ENCODE results near the gene KRT6B.
"Not testable (repeated sequence)": the region's sequence is repeated elsewhere in the genome, so short reads cannot be mapped to it uniquely, and the experiment has no call there.

The KRT6B gene

DNA sequence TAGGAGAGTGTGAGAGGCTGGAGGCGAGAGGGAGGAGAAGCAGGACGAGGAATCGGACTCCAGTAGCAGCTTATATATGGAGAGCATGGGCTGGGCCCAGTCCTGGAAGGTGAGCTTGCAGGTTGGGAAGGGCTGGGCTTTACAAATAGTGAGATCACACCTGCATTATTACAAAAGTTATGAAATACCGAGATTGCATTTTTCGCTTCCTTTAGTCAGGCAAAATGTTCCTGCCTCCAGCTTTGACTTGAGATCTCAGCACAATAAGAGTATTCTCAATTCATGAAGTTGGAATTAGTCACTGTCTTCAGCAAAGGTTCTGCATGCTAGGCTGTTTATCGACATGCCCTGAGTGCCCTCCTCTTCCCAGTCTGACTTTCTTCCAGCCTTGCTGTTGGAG lies at the start of gene KRT6B:
KRT6B (minus strand) TSS at position 46 of the 400 bp plus-strand sequence. CDS start 68 bp downstream, outside the sequence.
- no peak for DNase-seq

DNA sequence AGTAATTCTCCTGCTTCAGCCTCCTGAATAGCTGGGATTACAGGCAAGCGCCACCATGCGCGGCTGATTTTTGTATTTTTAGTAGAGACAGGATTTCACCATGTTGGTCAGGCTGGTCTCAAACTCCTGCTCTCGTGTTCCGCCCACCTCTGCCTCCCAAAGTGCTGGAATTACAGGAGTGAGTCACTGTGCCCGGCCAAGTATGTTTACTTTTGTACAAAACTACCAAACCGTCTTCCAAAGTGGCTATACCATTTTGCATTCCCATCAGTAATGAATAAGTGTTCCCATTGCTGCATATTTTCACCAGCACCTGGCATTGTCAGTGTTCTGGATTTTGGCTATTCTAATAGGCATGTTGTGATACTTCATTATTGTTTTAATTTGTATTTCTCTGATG lies 49.5 kb upstream of the KRT6B start:
- DNase-seq = no peak

DNA sequence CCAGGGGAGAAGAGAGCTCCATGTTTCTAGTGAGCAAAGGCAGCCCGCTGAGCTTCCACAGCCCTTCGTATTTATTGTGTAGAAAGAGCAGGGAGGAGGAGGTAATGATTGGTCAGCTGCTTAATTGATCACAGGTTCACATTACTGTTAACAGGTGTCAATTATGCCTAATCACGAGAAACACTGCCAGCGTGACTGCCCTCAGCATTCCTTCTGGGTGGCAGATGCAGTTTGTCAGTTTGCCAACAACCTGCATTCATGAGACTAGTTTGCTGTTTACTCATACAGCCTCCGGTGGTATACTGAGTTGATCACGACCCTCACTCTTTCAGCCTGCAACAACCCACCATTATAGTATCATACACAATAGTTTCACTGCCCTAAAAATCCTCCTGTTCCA lies 48.6 kb upstream of the KRT6B start:
- not testable (repeated sequence) for DNase-seq

DNA sequence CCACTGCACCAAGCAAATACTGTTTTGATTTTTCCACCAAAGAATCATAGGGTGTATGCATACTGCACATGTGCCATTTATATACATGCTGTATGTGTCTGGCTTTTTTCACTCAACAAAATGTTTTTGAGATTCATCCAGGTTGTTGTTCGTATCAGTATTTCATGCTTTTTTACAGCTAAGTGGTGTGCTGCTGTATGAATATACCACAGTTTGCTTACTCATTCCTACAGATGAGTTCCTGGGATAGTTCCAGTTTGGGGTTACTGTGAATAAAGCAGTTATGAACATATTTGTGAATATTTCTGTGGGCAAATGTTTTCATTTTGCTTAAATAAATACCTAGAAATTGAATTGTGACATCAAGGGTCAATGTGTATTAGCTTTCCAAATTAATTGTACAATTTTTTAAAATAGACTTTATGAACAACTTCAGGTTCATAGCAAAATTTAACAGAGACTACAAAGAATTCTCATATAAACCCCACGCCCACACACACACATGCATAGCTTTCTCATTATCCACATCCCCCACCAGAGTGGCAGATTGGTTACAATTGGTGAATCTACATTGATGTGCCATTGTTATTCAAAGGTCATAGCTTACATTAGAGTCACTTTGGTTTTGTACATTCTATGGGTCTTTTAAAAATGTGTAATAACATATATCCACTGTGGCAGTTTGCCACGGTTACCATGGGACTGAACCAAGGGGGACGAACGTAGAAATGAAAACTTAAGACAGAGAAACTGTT lies 48.0 kb upstream of the KRT6B start:
- no peak for DNase-seq

DNA sequence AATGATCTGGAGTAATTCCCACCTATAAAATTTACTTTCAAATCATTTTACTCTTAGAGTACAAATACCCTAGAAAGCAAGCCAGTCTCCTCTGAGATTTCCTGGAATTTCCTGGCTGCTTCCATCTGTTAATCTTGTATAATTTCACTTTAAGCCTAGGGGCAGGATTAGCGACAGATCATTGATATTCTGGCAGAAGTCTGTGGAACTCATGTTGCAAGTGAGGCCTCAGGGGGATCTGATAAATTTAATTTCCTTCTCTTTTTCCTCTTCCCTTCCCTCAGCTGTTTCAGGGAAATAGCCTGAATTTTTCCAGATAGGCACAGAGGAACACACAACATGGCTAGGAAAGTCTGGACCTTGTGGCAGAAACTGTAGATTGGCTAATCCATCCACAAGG lies 47.0 kb upstream of the KRT6B start:
- DNase-seq = no peak

DNA sequence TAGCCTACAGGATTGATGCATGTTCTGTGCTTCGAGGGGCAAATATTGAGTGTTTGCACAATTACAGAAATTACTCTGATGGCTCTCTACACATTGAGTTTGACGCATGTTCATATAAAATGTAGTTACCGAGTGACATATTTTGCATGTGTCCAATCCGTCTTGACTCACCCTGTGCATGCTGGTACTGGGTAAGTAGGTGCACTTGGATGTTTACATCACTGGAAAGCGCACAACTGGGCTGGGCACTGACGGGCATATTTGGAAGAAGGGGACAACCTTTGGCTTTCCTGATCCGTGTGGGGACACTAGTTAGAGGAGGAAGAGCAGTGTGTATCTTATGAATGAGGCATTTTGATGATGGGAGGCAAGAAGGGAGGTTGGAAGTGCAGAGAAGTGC lies 46.0 kb upstream of the KRT6B start:
- DNase-seq = no peak

DNA sequence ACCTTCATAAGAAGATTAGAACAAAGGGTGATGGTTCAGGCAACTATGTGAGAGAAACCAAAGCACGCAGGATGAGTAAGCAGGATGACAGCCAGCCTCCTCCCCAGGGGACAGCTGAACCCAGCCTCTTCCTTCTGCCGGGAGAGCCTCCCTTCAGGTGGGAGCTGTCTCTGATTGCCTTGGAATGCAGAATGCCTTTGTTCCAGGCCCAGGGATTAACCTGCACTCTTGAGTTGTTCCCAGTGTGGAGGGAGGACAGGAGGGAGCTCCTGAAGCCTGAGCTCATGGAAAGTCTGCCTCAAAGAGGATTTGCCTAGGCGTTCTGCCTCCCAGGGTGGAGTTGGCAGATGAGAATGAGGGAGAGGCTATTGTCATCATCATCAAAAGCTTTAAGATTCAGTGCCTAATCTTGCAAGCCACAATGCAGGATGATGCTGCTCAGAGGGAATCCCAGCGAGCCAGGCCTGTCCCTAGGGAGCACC lies 44.7 kb upstream of the KRT6B start:
- no peak for DNase-seq

DNA sequence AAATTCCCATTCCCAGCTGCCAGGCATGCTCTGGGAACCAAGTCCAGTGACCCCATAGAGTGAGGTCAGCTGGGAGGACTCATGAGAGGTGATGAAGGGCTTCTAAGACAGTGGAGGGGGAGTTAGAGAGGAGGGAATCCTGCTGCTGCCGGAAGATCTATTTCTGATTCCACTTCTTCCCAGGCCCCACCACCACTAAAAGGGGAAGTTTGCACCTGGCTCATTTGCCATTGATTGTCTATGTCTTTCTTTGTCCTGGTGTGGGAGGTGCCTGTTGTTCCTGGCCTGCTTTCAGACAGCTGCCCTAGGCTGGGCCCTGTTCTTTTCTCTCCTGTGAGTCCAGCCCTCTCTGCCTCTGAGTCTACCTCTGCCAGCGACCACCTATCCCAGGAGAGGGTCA lies 44.1 kb upstream of the KRT6B start:
- no peak for DNase-seq

DNA sequence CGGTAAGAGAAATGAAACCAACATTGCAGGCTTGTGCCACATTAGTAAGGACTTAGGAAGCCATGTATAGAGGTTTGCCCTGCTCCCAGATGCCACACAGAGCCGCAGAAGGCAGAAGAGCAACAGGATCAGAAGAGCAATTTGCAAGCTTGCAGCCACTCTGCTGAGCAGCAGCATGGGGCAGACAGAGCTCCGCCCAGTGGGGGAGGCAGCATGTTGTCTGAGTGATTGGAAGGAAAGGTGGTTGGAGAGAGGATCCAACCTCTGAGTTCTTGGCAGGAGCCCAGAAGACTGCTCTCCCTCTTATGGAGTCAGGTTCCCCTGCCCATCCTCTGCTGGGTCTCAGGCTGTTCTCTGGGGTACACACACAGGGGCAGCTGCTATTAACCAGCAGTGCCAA lies 43.4 kb upstream of the KRT6B start:
- no peak for DNase-seq

DNA sequence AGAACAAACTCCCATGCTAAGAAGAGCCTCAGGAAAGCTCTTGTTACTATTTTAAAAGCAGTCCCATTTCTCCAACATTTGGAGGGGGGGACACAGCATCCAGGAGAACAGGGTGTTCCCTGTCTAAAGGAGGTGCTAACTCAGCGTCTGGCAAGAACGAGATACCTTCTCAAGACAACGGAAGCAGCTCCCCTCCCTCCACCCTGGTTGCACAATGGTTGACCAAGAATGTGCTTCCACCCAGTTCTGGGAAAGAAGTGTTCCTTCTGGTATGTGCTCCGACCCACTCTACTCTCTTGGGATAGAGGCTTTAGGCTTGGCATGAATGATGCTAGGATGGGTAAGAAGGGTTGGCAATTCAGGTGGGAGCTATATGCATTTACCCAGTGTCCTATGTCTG lies 42.6 kb upstream of the KRT6B start:
- no peak for DNase-seq

DNA sequence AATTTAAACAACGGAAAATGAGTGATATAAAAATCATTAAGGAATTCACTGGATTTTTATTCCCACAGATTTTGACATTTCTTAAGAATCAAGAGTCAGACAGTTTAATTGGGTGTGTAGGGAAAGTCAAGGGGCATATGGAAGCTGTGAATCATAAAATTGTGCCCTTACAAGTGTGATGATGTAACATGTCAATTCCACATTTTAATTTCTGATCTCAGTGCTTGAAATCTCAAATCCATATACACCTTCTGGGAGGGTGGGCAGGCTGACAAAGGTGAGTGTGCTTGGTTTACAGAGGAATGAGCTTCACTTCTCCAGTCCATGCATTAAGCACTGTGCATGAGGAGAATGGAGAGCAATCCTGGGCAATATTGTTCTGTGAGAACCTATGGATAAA lies 42.2 kb upstream of the KRT6B start:
- no peak for DNase-seq

DNA sequence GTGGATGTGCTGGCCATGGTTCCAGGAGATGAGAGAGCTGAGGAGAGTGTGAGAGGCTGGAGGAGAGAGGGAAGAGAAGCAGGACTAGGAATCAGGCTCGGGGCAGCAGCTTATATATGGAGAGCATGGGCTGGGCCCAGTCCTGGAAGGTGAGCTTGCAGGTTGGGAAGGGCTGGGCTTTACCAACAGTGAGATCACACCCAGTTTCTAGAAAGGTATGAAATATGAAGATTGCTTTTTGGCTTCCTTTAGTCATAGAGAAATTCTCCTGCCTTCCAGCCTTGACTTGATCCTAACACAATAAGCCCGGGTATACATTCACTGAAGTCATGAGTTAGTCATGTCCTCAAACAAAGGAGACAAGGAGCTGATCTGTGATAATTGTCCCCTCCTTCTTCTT lies 41.2 kb upstream of the KRT6B start, which contains the start of gene KRT6A:
KRT6A (minus strand) TSS at position 86 of the 400 bp plus-strand sequence; CDS start at position 17, 69 bp downstream.
- DNase-seq = no peak

DNA sequence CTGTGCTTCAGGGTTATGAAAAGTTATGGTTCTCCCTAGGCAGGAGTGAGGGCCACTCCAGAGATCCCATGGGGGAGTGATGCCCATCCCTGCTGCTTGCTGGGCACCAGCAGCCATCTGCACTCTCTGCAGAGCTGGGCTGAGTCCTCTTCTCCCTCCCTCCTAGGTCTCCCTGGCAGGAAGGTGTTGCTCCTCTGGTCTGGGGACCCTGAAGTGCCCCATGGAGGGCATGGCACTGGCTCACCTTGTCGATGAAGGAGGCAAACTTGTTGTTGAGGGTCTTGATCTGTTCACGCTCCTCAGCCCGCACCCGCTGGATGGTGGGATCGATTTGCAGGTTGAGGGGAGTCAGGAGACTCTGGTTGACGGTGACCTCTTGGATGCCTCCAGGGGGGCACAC lies 40.5 kb upstream of the KRT6B start:
- DNase-seq = not testable (repeated sequence)

DNA sequence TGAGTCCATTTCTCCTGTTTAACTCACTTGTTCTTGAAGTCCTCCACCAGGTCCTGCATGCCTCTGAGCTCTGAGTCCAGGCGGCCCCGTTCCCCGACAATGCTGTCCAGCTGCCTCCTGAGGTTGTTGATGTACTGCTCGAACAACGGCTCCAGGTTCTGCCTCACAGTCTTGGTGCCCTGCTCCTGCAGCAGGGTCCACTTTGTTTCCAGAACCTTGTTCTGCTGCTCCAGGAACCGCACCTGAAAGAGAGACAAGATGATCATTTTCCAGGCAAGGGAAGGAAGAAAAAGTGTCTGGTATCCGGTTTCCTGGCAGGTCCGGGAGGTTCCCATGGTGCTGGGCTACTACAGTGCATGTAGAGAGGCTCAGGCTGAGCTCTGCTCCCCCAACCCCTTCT lies 39.5 kb upstream of the KRT6B start:
- DNase-seq = not testable (repeated sequence)

DNA sequence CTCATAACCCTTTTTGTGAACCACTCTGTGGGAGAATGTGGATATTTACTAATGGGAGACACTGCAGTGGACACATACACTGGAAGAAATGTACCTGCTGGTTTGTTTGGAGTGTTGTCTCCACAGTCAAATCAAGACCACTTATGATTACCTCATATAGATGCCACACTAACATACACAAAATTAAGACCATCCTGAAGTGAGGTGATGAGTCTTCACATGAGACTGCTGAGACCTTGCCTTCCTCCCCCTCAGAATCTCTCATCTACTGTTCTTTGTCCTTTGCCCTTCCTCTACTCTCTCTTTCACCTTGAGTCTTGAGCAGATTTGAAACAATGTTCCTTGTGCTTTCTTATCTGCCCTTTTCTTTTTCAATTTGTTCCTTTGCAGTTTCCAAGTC lies 36.8 kb upstream of the KRT6B start:
- no peak for DNase-seq

DNA sequence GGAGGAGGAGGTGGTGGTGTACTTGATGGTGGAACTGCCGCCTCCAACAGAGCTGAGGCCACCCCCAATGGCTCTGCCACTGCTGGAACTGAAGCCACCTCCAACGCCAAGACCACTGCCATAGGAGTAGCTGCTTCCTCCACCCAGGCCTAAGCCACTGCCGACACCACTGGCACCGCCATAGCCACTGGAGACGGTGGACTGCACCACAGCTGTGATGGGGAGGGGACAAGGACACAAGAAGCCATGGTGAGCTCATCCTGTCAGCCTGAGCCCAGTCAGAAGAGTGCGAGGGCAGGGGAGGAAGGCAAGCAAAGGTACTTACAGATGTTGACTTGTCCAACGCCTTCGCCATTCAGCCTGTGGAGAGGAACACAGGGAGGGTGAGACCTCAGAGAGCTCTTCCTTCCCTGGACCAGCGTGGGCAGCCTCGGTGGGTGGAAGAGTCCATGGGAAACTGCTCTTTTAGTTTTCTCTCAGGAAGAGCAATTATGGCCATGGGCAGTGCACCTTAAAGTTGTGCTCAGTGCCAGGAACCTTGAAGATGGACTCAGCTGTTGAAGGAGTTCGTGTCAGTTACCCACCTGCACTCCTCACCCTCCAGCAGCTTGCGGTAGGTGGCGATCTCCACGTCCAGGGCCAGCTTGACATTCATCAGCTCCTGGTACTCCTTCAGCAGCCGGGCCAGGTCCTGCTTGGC lies 35.9 kb upstream of the KRT6B start:
- DNase-seq = not testable (repeated sequence)

DNA sequence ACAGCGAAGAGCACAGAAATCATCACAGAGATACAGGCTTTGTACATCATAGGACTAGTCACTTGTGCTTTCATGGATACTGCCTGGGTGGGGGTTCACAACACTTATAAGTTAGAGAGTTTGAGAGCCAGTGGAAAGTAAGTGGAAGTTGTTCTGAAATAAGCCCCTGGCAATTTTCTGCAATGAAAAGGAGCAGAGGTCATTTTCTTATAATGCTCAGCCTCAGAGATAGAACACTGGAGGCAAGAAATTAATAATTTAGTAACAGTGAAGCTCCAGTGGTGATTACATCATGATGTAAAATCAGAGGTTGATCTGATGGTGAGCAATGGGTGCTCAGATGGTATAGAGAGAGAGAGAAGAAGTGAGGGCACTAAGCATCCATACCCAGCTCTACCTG lies 35.3 kb upstream of the KRT6B start:
- no peak for DNase-seq

DNA sequence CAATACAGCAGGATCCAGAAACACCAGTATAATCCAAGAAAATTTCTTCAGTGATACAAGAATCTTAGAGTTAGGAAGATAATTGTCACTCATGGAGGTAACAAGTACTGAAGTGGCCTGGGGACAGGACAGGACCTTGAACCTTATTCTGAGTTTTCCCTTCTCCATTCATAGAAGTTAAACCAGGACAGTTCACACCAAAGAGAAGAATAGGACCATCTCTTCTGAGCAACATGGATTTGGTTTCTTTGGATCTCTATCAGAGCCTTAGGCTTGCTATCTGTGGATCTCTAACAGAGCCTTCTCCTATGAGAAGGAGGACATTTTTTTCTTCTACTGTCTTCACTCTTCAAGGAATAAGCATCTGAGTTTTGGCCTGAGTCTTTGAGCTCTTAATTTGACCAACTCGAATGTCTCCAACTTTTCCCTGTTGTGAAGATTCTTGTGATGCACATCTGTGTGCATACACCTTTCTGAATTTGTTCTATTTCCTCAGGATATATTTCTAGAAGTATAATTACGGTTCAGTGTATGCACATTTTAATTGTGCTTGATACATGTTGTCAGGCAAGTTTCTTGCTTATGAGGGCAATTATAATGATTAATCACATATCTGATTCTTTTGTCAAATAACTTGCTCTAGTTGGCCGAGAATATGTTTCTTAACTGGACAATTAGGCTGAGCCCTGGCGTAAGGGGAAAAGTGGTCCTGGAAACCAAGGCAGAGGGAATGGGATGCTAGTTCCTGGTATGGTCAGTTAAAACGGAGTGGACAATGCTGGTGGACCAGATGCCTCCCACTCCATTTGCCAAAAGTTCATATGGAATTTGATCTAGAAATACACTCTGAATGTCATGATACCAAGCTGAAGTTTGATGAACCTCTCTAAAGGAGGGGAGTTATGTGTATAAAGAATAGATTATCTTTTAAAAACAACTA lies 34.5 kb upstream of the KRT6B start:
- DNase-seq = no peak

DNA sequence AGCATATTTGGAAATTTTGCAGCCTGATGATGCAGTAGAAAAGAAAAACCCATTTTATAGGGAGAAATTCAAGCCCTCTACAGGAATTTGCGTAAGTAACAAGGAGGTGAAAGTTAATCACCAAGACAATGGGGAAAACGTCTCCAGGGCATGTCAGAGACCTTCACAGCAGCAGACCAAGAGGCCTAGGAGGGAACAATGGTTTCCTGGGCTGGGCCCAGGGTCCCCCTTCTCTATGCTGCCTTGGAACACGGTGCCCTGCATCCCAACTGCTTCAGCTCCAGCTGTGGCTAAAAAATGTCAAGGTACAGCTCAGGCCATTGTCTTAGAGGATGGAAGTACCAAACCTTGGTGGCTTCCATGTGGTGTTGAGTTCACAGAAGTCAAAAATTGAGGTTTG lies 28.1 kb upstream of the KRT6B start:
- DNase-seq = no peak

DNA sequence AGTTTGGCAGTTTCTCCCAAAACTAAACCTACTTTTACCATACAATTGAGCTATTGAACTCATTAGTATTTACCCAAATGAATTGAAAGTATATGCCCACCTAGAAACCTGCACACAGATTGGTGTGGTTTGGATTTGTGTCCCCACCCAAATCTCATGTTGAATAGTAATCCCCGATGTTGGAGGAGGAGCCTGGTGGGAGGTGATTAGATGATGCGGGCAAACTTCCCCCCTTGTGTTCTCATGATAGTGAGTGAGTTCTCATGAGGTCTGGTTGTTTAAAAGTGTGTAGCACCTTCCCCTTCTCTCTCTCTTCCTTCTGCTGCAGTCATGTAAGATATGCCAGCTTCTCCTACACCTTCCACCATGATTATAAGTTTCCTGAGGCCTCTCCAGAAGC lies 25.7 kb upstream of the KRT6B start:
- DNase-seq = no peak

DNA sequence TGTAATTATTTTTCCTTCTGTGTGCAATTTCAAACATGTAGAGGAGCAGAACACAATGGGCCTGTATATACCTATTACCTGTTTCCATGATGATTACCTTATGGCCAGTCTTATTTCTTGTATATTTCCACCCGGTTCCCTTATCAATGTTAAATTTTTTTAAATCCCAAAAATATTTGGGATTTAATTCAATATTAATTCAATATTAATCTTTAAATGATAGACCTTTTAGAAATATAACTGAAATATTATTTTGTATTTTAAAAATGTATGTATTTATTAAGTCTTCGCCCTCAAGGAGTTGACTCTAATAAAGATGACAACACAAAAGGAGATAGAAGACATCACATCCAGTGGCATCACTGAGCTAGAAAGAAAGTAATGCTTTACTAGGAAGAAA lies 22.3 kb upstream of the KRT6B start:
- DNase-seq = no peak

DNA sequence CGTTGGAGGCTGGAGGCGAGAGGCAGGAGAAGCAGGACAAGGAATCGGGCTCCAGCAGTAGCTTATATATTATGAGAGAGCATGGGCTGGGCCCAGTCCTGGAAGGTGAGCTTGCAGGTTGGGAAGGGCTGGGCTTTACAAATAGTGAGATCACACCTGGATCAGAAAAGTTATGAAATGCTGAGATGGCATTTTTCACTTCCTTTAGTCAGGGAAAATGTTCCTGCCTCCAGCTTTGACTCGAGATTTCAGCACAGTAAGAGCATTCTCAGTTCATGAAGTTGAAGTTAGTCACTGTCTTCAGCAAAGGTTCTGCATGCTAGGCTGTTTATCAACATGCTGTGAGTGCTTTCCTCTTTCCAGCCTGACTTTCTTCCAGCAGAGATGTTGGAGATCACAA lies 21.8 kb upstream of the KRT6B start, which contains the start of gene KRT6C:
KRT6C (minus strand) TSS at position 38 of the 400 bp plus-strand sequence. CDS start 68 bp downstream, outside the sequence.
- DNase-seq = no peak

DNA sequence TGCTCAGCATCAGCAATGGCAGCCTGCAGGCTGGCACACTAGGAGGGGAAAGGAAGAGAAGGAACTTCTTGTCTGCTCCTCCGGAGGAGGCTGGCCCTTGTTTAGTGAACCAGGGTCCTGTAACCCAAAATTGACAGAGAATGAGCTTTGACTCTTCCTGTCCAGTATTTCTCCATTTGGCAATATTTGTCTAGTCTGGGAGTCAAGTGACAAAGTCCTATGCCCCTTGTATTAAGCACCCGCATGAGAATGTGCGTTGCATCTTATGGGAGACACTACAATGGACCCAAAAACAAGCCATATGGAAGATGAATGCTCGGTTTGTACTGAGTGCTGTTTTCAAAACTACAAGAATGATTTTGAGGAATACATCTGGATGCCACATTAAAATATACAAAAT lies 17.9 kb upstream of the KRT6B start:
- no peak for DNase-seq
